IPS-15b (cell line): ENCODE data around the gene LDLRAP1.

Experiments used
- H3K27me3 ChIP-seq: one replicate; pipeline ENCODE4 v1.6.1; 2013; ENCODE audit warnings: low read length; ENCODE audit not compliant: control insufficient read depth, insufficient read depth
- H3K36me3 ChIP-seq: one replicate; pipeline ENCODE4 v1.6.1; 2013; ENCODE audit warnings: low read length; ENCODE audit not compliant: control insufficient read depth, insufficient read depth
- H3K4me1 ChIP-seq: one replicate; pipeline ENCODE4 v1.6.1; 2013; ENCODE audit warnings: mild to moderate bottlenecking, low read length; ENCODE audit not compliant: control insufficient read depth, insufficient read depth
- H3K4me3 ChIP-seq: one replicate; pipeline ENCODE4 v1.5.1; 2013; ENCODE audit warnings: low read depth, low read length
- H3K9ac ChIP-seq: one replicate; pipeline ENCODE4 v1.6.1; 2013; ENCODE audit warnings: low read depth, mild to moderate bottlenecking, low read length
- H3K9me3 ChIP-seq: one replicate; pipeline ENCODE4 v1.6.1; 2013; ENCODE audit warnings: mild to moderate bottlenecking, low read length; ENCODE audit not compliant: control insufficient read depth, insufficient read depth

LDLRAP1 gene

GRCh38 chr1:25560001-25560400, 16.6 kb downstream of the LDLRAP1 start:
- Histone ChIP-seq H3K36me3 (peaks cover 17% of the 10 kb centered on the region), H3K9ac (no peak overlapping the region), H3K9me3 (no peaks in the 10 kb centered on the region), H3K4me3 (no peak overlapping the region), H3K4me1 (no peaks in the 10 kb centered on the region), H3K27me3 (no peaks in the 10 kb centered on the region)

- Histone ChIP-seq H3K4me3 (no peak overlapping the region), H3K27me3 (no peaks in the 10 kb centered on the region), H3K9ac (no peak overlapping the region), H3K4me1 (no peaks in the 10 kb centered on the region), H3K9me3 (no peaks in the 10 kb centered on the region), H3K36me3 (peaks cover 12% of the 10 kb centered on the region)
Observed at GRCh38 chr1:25560788-25561187, 17.4 kb downstream of the LDLRAP1 start.

DNA sequence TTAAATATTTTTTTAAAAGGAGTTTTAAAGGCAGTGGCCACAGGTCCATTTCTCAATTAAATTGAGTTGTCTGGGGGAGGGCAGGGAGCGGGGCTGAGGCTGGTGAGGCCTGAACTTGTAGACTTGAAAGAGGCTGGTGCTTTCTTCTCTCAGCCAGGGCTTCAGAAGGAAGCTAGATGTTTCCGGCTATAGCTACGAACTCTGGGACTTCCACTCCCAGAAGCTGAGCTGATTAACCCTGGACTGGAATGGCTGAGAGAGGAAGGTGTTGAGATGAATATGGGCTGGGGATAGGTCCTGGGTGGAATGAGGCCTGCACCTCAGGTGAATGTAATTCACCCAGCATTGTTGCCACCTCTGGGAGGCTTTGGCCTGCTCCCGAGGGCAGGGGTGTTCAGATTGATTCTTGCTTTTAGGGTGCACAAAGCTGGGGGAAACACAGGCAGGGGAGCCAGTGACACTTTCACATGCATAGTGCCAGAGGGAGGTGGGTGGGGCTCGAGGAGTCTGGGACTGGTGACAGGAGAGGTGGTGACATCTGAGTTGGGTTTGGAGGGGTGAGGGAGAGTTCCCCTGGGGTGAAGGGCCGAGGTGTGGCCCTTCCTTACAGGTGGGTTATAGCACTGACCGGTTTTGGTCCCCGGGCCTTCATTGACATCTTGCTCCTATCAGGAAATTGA, 18.2 kb downstream of the LDLRAP1 start:
- Histone ChIP-seq H3K36me3 (peaks cover 9% of the 10 kb centered on the region), H3K27me3 (no peaks in the 10 kb centered on the region), H3K9me3 (no peaks in the 10 kb centered on the region), H3K4me1 (peaks cover 5% of the 10 kb centered on the region), H3K9ac (no peak overlapping the region), H3K4me3 (no peak overlapping the region)

GRCh38 chr1:25562101-25562927, 18.9 kb downstream of the LDLRAP1 start:
- Histone ChIP-seq H3K4me1 (peaks cover 5% of the 10 kb centered on the region), H3K9ac (no peak overlapping the region), H3K9me3 (no peaks in the 10 kb centered on the region), H3K36me3 (peaks cover 9% of the 10 kb centered on the region), H3K27me3 (no peaks in the 10 kb centered on the region), H3K4me3 (no peak overlapping the region)

GRCh38 chr1:25562928-25563283, 19.5 kb downstream of the LDLRAP1 start:
- Histone ChIP-seq H3K4me3 (no peak overlapping the region), H3K36me3 (peaks cover 9% of the 10 kb centered on the region), H3K27me3 (no peaks in the 10 kb centered on the region), H3K9ac (no peak overlapping the region), H3K9me3 (no peaks in the 10 kb centered on the region), H3K4me1 (peaks cover 6% of the 10 kb centered on the region)

DNA sequence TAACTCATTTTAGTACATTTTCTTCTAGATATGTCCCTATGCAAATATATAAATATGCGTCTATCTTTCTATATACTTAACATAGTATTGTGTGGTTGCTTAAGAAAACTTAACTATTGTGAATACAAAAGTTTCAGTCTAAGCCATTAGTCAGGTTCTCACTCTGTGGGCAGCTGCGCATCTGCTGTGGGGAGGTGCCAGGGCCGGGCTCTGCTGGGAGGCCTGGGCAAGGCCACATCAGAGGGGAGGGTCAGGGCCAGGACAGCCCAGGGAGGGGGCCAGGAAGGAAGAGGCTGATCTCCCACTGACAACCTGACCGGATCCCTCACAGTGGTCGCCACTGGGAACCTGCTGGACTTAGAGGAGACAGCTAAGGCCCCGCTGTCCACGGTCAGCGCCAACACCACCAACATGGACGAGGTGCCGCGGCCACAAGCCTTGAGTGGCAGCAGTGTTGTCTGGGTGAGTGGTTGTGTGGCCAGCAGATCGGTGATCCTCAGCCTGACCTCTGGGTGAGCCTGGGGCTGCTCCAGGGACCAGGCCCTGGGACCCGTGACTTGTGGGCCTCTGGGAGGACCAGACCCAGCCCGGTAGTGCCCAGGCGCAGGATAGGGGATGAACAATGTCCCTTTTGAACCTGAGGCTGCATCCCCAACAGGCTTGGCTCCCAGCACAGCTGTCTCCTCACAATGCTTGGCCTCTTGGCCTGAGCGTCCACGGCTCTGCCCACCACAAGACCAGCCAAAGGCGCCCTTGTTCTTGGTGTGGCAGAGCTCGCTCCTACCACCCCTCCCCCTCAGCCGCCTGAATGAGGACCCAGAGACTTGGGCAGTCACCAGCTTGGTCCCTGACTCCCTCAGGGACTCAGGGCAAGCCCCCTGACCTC, 20.2 kb downstream of the LDLRAP1 start:
- Histone ChIP-seq H3K4me1 (peaks cover 9% of the 10 kb centered on the region), H3K36me3 (peaks cover 9% of the 10 kb centered on the region), H3K4me3 (no peak overlapping the region), H3K9ac (no peak overlapping the region), H3K27me3 (no peaks in the 10 kb centered on the region), H3K9me3 (no peaks in the 10 kb centered on the region)

DNA sequence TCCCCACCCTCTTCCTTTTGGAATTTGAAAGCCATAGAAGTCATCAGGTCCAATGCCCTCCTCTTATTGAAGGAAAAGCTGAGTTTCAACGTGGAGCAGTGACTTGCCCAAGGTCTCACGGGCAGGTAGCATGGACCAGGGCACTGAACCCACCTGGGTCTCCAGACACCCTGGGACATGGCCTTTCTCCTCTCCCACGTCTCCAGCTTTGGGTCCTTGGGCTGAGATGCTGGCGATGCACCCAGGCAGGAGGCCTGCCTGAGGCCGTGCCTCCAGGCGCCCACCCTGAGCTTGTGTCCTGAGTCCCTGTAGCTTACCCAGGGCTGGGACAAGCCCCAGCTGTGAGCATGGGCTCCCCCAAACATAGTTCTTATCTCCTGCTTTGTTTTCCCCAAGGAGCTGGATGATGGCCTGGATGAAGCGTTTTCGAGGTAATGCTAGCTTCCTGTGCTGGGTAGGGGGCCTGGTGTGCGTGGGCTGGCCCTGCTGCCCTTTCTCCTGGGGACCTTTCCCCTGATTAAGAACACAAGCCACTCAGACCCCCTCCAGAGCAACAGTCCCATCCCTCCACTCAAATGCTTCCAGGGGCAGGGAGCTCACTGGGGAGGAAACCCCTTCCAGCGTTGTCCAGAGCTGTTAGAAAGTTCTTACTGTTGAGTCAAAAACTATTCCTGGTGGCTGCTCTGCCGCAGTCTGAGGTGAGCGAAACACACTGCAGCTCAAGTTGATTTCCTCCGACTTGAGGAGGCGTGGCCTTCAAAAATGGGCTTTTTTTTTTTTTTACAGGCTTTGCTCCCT, 21.6 kb downstream of the LDLRAP1 start:
- no peak overlapping the region for H3K4me3 ChIP-seq
- peak overlapping the region; percentile 8 for H3K9ac ChIP-seq
- H3K4me1 ChIP-seq = peaks cover 12% of the 10 kb centered on the region
- peaks cover 6% of the 10 kb centered on the region for H3K36me3 ChIP-seq
- H3K27me3 ChIP-seq = no peaks in the 10 kb centered on the region
- no peaks in the 10 kb centered on the region for H3K9me3 ChIP-seq

DNA sequence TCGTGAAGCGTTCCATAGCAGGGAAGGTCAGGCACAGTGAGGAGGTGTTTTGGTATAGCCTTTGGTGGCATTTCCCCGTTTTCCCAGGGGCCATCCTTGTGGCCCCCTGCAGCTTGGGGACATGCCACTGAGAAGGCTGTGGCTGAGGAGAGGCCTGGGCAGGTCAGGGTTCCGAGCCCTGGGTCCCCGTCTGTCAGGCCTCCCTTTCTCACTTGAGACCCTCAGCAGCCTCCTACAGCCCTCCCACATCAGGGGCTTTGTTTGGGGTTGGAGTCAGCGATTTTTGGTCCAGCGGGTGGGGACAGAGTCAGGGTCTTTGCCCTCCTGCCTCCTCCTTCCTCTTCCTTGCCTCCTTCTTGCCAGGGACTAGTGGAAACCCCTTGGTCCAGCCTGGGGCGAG, 22.2 kb downstream of the LDLRAP1 start:
- Histone ChIP-seq H3K4me1 (peaks cover 12% of the 10 kb centered on the region), H3K9ac (peak overlapping the region; percentile 8)

GRCh38 chr1:25566176-25566729, 22.8 kb downstream of the LDLRAP1 start:
- H3K4me1 ChIP-seq = peaks cover 12% of the 10 kb centered on the region
- no peaks in the 10 kb centered on the region for H3K27me3 ChIP-seq
- H3K4me3 ChIP-seq = no peak overlapping the region
- peaks cover 6% of the 10 kb centered on the region for H3K36me3 ChIP-seq
- H3K9ac ChIP-seq = no peak overlapping the region
- H3K9me3 ChIP-seq = no peaks in the 10 kb centered on the region

More for the DNA sequence above, 22.2 kb downstream of the LDLRAP1 start:
- H3K27me3 ChIP-seq = no peaks in the 10 kb centered on the region
- H3K4me3 ChIP-seq = no peak overlapping the region
- H3K36me3 ChIP-seq = peaks cover 6% of the 10 kb centered on the region
- no peaks in the 10 kb centered on the region for H3K9me3 ChIP-seq

- peaks cover 6% of the 10 kb centered on the region for H3K36me3 ChIP-seq
- H3K9ac ChIP-seq = no peak overlapping the region
- H3K27me3 ChIP-seq = no peaks in the 10 kb centered on the region
- H3K4me3 ChIP-seq = no peak overlapping the region
- peaks cover 12% of the 10 kb centered on the region for H3K4me1 ChIP-seq
- H3K9me3 ChIP-seq = no peaks in the 10 kb centered on the region
Observed at GRCh38 chr1:25566730-25567341, 23.4 kb downstream of the LDLRAP1 start.
